H9 (cell line): ENCODE measurements around the gene FAM151A. TPM values are rescaled to one million over a fixed set of nuclear protein-coding genes. Genes with fewer than 3 reads are reported as not detected.

ENCODE experiments used
- DNase-seq: peaks from one replicate; pipeline ENCODE4 v3.0.0-alpha.2; 2017
- H2AFZ ChIP-seq: one replicate; pipeline ENCODE4 v1.6.1; 2013; ENCODE audit warnings: mild to moderate bottlenecking, low read length, control low read depth, moderate library complexity
- H2AK5ac ChIP-seq: 2 replicates; pipeline ENCODE4 v1.6.1; 2013; ENCODE audit warnings: low read length, control low read depth, mixed read lengths; ENCODE audit not compliant: insufficient read length
- H2BK120ac ChIP-seq: one replicate; pipeline ENCODE4 v1.6.1; 2013; ENCODE audit warnings: low read depth, mild to moderate bottlenecking, low read length, control low read depth, inconsistent platforms; ENCODE audit not compliant: poor library complexity, severe bottlenecking
- H2BK12ac ChIP-seq: 2 replicates; pipeline ENCODE4 v1.6.1; 2013; ENCODE audit warnings: low read length, control low read depth, mixed read lengths, low read depth; ENCODE audit not compliant: insufficient read length
- H2BK15ac ChIP-seq: 2 replicates; pipeline ENCODE4 v1.6.1; 2013; ENCODE audit warnings: low read depth, low read length, control low read depth
- H2BK20ac ChIP-seq: one replicate; pipeline ENCODE4 v1.6.1; 2013; ENCODE audit warnings: low read depth, mild to moderate bottlenecking, low read length, control low read depth, inconsistent platforms; ENCODE audit not compliant: poor library complexity, severe bottlenecking
- H2BK5ac ChIP-seq: 2 replicates; pipeline ENCODE4 v1.6.1; 2013; ENCODE audit warnings: low read length, control low read depth, mixed read lengths; ENCODE audit not compliant: insufficient read length
- H3K14ac ChIP-seq: 2 replicates; pipeline ENCODE4 v1.6.1; 2013; ENCODE audit warnings: low read length, control low read depth; ENCODE audit not compliant: insufficient read depth
- H3K18ac ChIP-seq: 2 replicates; pipeline ENCODE4 v1.6.1; 2013; ENCODE audit warnings: low read depth, mild to moderate bottlenecking, mixed read lengths, low read length, control low read depth; ENCODE audit not compliant: insufficient read length
- H3K23ac ChIP-seq: 2 replicates; pipeline ENCODE4 v1.6.1; 2013; ENCODE audit warnings: low read length, control low read depth, mixed read lengths, low read depth; ENCODE audit not compliant: insufficient read length
- H3K23me2 ChIP-seq: 2 replicates; pipeline ENCODE4 v1.6.1; 2013; ENCODE audit warnings: low read depth, mild to moderate bottlenecking, mixed read lengths, low read length, control low read depth; ENCODE audit not compliant: insufficient read length, poor library complexity, severe bottlenecking
- H3K27ac ChIP-seq: 2 replicates; pipeline ENCODE4 v1.5.1; 2013; ENCODE audit warnings: low read length, control low read depth, mixed read lengths, low read depth; ENCODE audit not compliant: insufficient read length
- H3K27me3 ChIP-seq: 2 replicates; pipeline ENCODE4 v1.6.1; 2013; ENCODE audit warnings: low read length, control low read depth, inconsistent platforms; ENCODE audit not compliant: insufficient read depth
- H3K4ac ChIP-seq: 2 replicates; pipeline ENCODE4 v1.6.1; 2013; ENCODE audit warnings: low read depth, mild to moderate bottlenecking, control low read depth, inconsistent platforms, low read length, moderate library complexity
- H3K4me1 ChIP-seq: 2 replicates; pipeline ENCODE4 v1.6.1; 2013; ENCODE audit warnings: low read length, control low read depth, inconsistent platforms; ENCODE audit not compliant: insufficient read depth
- H3K4me2 ChIP-seq: 2 replicates; pipeline ENCODE4 v1.6.1; 2013; ENCODE audit warnings: low read length, control low read depth, mixed read lengths; ENCODE audit not compliant: insufficient read length, insufficient read depth
- H3K56ac ChIP-seq: 2 replicates; pipeline ENCODE4 v1.6.1; 2013; ENCODE audit warnings: low read depth, mild to moderate bottlenecking, mixed read lengths, low read length, control low read depth; ENCODE audit not compliant: insufficient read length
- H3K79me1 ChIP-seq: 2 replicates; pipeline ENCODE4 v1.6.1; 2013; ENCODE audit warnings: low read depth, mild to moderate bottlenecking, moderate library complexity, low read length, control low read depth, inconsistent platforms; ENCODE audit not compliant: insufficient read depth, poor library complexity, severe bottlenecking
- H3K79me2 ChIP-seq: 2 replicates; pipeline ENCODE4 v1.6.1; 2013; ENCODE audit warnings: low read length, control low read depth, inconsistent platforms; ENCODE audit not compliant: insufficient read depth
- H3K9ac ChIP-seq: 2 replicates; pipeline ENCODE4 v1.6.1; 2013; ENCODE audit warnings: low read length, control low read depth, mixed read lengths; ENCODE audit not compliant: insufficient read length; ENCODE audit errors: extremely low read depth
- H3K9me3 ChIP-seq: one replicate; pipeline ENCODE4 v1.6.1; 2013; ENCODE audit warnings: low read depth, low read length, inconsistent platforms; ENCODE audit not compliant: control insufficient read depth
- H3T11ph ChIP-seq: one replicate; pipeline ENCODE4 v1.6.1; 2013; ENCODE audit warnings: mild to moderate bottlenecking, low read length, control low read depth, inconsistent platforms
- H4K20me1 ChIP-seq: one replicate; pipeline ENCODE4 v1.6.1; 2013; ENCODE audit not compliant: control insufficient read depth, insufficient read length, insufficient read depth
- H4K5ac ChIP-seq: 2 replicates; pipeline ENCODE4 v1.6.1; 2013; ENCODE audit warnings: low read depth, mild to moderate bottlenecking, mixed read lengths, low read length, control low read depth; ENCODE audit not compliant: insufficient read length
- H4K8ac ChIP-seq: replicated peaks from 2 replicates; pipeline ENCODE4 v1.6.1; 2013; ENCODE audit warnings: low read length, control low read depth, mixed read lengths, low read depth; ENCODE audit not compliant: insufficient read length
- H4K91ac ChIP-seq: 2 replicates; pipeline ENCODE4 v1.6.1; 2013; ENCODE audit warnings: low read depth, mild to moderate bottlenecking, moderate library complexity, mixed read lengths, low read length, control low read depth; ENCODE audit not compliant: insufficient read length
- H3K27ac Mint-ChIP-seq, 3 experiments: 2 replicates in 2 of 3; 3 replicates in 1 of 3; pipeline ENCODE4 v1.8.0; 2020 to 2021; ENCODE audit warnings: mixed read lengths in 3 of 3, mild to moderate bottlenecking in 1 of 3, moderate library complexity in 1 of 3
- H3K27me3 Mint-ChIP-seq: 2 replicates; pipeline ENCODE4 v1.8.0; 2021; ENCODE audit warnings: low read depth, mild to moderate bottlenecking, moderate library complexity, mixed read lengths
- H3K36me3 Mint-ChIP-seq, 3 experiments: 2 replicates in 2 of 3; 3 replicates in 1 of 3; pipeline ENCODE4 v1.8.0; 2020 to 2021; ENCODE audit warnings: low read depth in 3 of 3, mixed read lengths in 3 of 3; ENCODE audit not compliant: insufficient read depth in 1 of 3
- H3K4me1 Mint-ChIP-seq, 2 experiments: 2 replicates each; pipeline ENCODE4 v1.8.0; 2020; ENCODE audit warnings: mixed read lengths in 2 of 2
- H3K4me3 Mint-ChIP-seq, 2 experiments: 2 replicates in 1 of 2; 3 replicates in 1 of 2; pipeline ENCODE4 v1.8.0; 2020 to 2021; ENCODE audit warnings: mild to moderate bottlenecking in 2 of 2, mixed read lengths in 2 of 2, moderate library complexity in 1 of 2
- H3K9me3 Mint-ChIP-seq, 2 experiments: 2 replicates in 1 of 2; 3 replicates in 1 of 2; pipeline ENCODE4 v1.8.0; 2020; ENCODE audit warnings: mild to moderate bottlenecking in 2 of 2, mixed read lengths in 2 of 2, moderate library complexity in 1 of 2
- WGBS: extraction: QIAGEN DNeasy Blood & Tissue Kit; methylation state at CpG from one replicate; pipeline ENCODE4 v1.1.7; 2013; ENCODE audit warnings: missing lambda C conversion rate, low lambda C conversion rate, mixed read lengths; ENCODE audit not compliant: insufficient read length; ENCODE audit errors: extremely low coverage; 5-methylcytosine and 5-hydroxymethylcytosine counted together
- total RNA-seq: library from RNA; stranded (reverse); gene quantifications from 2 replicates; pipeline ENCODE4 v1.2.1, GENCODE V29; 2021
- TF ChIP-seq, protein P1 (sequence below): fragments of 200-600 bp; sonication (generic); conservative IDR thresholded peaks from 3 replicates; pipeline ENCODE4 v1.8.0; 2021; ENCODE audit warnings: antibody characterized with exemption, mild to moderate bottlenecking

The FAM151A gene
- total RNA-seq, 1 experiment from 2014 or later = not detected

DNA sequence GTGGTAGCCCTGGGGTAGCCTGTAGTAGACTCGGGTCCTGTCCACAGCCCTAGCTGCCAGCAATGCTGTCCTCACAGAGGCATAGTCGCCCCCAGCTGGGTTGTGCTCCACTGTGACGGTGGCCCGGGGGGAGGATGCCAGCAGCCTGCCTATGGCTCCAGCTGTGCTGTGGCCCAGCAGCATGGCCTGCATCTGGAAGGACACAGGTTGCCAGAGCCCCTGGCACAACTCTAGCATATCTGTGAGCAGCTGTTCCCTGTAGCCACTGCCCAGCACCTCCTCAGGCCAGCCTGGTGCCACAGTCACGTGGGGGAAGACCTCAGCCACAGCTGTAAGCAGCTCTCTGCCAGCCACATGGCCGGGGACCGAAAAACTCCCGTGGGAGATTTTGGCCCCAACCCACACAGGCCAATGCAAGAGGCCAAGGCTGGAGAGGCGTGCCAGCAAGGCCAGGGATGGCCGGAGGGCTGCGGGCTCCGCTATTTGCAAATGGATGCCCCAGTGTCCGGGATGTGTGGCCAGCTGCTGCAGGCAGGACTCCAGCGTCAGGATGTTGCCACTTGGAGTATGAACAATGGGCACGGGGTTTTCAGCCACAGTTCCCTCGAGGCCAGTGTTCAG is 13.9 kb downstream of the FAM151A start:
- no peak overlapping the region for H2BK120ac ChIP-seq
- no peak overlapping the region for H3K23ac ChIP-seq
- Mint-ChIP-seq H3K9me3 (no peaks in the 10 kb centered on the region; a peak in 1 of 5 replicates), H3K4me3 (no peak overlapping the region), H3K27me3 (no peaks in the 10 kb centered on the region; the same call in 1 of the 2 replicates), H3K4me1 (peaks cover 17 to 31% of the 10 kb centered on the region in 2 experiments), H3K27ac (peak overlapping the region in 2 of 3 experiments; percentile 83 to 94; a peak in 3 of 7 replicates), H3K36me3 (no peaks in the 10 kb centered on the region; a peak in 1 of 7 replicates)
- H2AK5ac ChIP-seq = no peak overlapping the region
- no peaks in the 10 kb centered on the region for H3K9me3 ChIP-seq
- no peak overlapping the region for H4K5ac ChIP-seq
- no peak overlapping the region for H3K4me2 ChIP-seq
- no peak overlapping the region for H3T11ph ChIP-seq
- no peak overlapping the region for H3K9ac ChIP-seq
- H2BK20ac ChIP-seq = no peak overlapping the region
- no peaks in the 10 kb centered on the region for H3K79me1 ChIP-seq
- no peak overlapping the region for H2BK15ac ChIP-seq
- no peaks in the 10 kb centered on the region for H3K23me2 ChIP-seq
- H3K4me1 ChIP-seq = no peaks in the 10 kb centered on the region; the same call in 1 of the 2 replicates
- H4K8ac ChIP-seq = no peak overlapping the region
- DNase-seq = no peak
- H3K79me2 ChIP-seq = no peaks in the 10 kb centered on the region
- H3K56ac ChIP-seq = no peak overlapping the region
- H3K18ac ChIP-seq = peak overlapping the region; percentile 21
- no peaks in the 10 kb centered on the region for H4K20me1 ChIP-seq
- TF ChIP-seq, protein P1, sequence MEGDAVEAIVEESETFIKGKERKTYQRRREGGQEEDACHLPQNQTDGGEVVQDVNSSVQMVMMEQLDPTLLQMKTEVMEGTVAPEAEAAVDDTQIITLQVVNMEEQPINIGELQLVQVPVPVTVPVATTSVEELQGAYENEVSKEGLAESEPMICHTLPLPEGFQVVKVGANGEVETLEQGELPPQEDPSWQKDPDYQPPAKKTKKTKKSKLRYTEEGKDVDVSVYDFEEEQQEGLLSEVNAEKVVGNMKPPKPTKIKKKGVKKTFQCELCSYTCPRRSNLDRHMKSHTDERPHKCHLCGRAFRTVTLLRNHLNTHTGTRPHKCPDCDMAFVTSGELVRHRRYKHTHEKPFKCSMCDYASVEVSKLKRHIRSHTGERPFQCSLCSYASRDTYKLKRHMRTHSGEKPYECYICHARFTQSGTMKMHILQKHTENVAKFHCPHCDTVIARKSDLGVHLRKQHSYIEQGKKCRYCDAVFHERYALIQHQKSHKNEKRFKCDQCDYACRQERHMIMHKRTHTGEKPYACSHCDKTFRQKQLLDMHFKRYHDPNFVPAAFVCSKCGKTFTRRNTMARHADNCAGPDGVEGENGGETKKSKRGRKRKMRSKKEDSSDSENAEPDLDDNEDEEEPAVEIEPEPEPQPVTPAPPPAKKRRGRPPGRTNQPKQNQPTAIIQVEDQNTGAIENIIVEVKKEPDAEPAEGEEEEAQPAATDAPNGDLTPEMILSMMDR = no peak
- H4K91ac ChIP-seq = no peak overlapping the region
- no peak overlapping the region for H2AFZ ChIP-seq
- no CpG with 5 or more reads among the region's 16 CpGs for WGBS
- H3K27me3 ChIP-seq = no peaks in the 10 kb centered on the region
- H2BK12ac ChIP-seq = no peak overlapping the region
- H3K4ac ChIP-seq = no peak overlapping the region; the same call in 1 of the 2 replicates
- peak overlapping the region; percentile 65; the same call in 1 of the 2 replicates for H3K14ac ChIP-seq
- no peak overlapping the region for H3K27ac ChIP-seq
- H2BK5ac ChIP-seq = no peak overlapping the region
